ENCODE measurements around the gene STXBP1. TPM values are rescaled to one million over a fixed set of nuclear protein-coding genes. Genes with fewer than 3 reads are reported as not detected.

STXBP1 gene
- total and polyA plus RNA-seq, 2 of the 4 experiments (the other 2 are of a cell fraction) = 15.8 to 22.6 TPM

Other genes starting within 250 kb of the STXBP1 start
- 6.4 and 9.0 TPM in 2 replicates for gene SLC2A8, start 215.1 kb upstream of the STXBP1 start, total RNA-seq (2012; rRNA removed)
- 12.0 and 13.2 TPM in 2 replicates for gene SLC2A8, start 215.1 kb upstream of the STXBP1 start, polyA plus RNA-seq (2012; rRNA removed)
- 13.9 and 15.4 TPM in 2 replicates for gene ZNF79, start 187.9 kb upstream of the STXBP1 start, total RNA-seq (2012; rRNA removed)
- gene ZNF79, start 187.9 kb upstream of the STXBP1 start, polyA plus RNA-seq (2012; rRNA removed) = 5.3 and 5.6 TPM in 2 replicates
- gene RPL12, start 160.9 kb upstream of the STXBP1 start, total RNA-seq (2012; rRNA removed) = 1,864 and 2,290 TPM in 2 replicates
- gene RPL12, start 160.9 kb upstream of the STXBP1 start, polyA plus RNA-seq (2012; rRNA removed) = 2,087 and 2,379 TPM in 2 replicates
- 3.0 and 3.3 TPM in 2 replicates for gene LRSAM1, start 160.8 kb upstream of the STXBP1 start, total RNA-seq (2012; rRNA removed)
- 8.0 and 9.3 TPM in 2 replicates for gene LRSAM1, start 160.8 kb upstream of the STXBP1 start, polyA plus RNA-seq (2012; rRNA removed)
- gene CFAP157, start 94.7 kb downstream of the STXBP1 start, total RNA-seq (2012; rRNA removed) = not detected in 2 replicates
- gene CFAP157, start 94.7 kb downstream of the STXBP1 start, polyA plus RNA-seq (2012; rRNA removed) = 0.04 TPM in 1 of 2 replicates, not detected in the other
- gene PTRH1, start 103.4 kb downstream of the STXBP1 start, total RNA-seq (2012; rRNA removed) = 5.4 and 8.3 TPM in 2 replicates
- 14.8 and 16.3 TPM in 2 replicates for gene PTRH1, start 103.4 kb downstream of the STXBP1 start, polyA plus RNA-seq (2012; rRNA removed)
- not detected in 2 replicates for gene TTC16, start 103.8 kb downstream of the STXBP1 start, total RNA-seq (2012; rRNA removed)
- gene TTC16, start 103.8 kb downstream of the STXBP1 start, polyA plus RNA-seq (2012; rRNA removed) = 0.02 and 0.03 TPM in 2 replicates
- 0.90 and 1.1 TPM in 2 replicates for gene TOR2A, start 123.0 kb downstream of the STXBP1 start, total RNA-seq (2012; rRNA removed)
- 12.5 and 12.9 TPM in 2 replicates for gene TOR2A, start 123.0 kb downstream of the STXBP1 start, polyA plus RNA-seq (2012; rRNA removed)
- gene SH2D3C, start 166.4 kb downstream of the STXBP1 start, total RNA-seq (2012; rRNA removed) = under 0.01 and 0.28 TPM in 2 replicates
- gene SH2D3C, start 166.4 kb downstream of the STXBP1 start, polyA plus RNA-seq (2012; rRNA removed) = 0.22 and 0.24 TPM in 2 replicates
- 28.9 and 30.3 TPM in 2 replicates for gene CDK9, start 173.8 kb downstream of the STXBP1 start, total RNA-seq (2012; rRNA removed)
- 49.9 and 52.1 TPM in 2 replicates for gene CDK9, start 173.8 kb downstream of the STXBP1 start, polyA plus RNA-seq (2012; rRNA removed)
- gene FPGS, start 190.6 kb downstream of the STXBP1 start, total RNA-seq (2012; rRNA removed) = 43.9 and 45.5 TPM in 2 replicates
- gene FPGS, start 190.6 kb downstream of the STXBP1 start, polyA plus RNA-seq (2012; rRNA removed) = 71.5 and 75.7 TPM in 2 replicates
- 3.6 and 4.2 TPM in 2 replicates for gene ENG, start 242.4 kb downstream of the STXBP1 start, total RNA-seq (2012; rRNA removed)
- gene ENG, start 242.4 kb downstream of the STXBP1 start, polyA plus RNA-seq (2012; rRNA removed) = 73.9 and 83.3 TPM in 2 replicates